SK-N-SH treated with all-trans-retinoic acid at 6 μM for 48 hours (cell line): ENCODE measurements around the gene MTF1.

Experiments used
- ATAC-seq: fragments of 200-7000 bp; cut with Tn5 transposase; 3 replicates; pipeline ENCODE4 v1.9.1; 2020; ENCODE audit warnings: mild to moderate bottlenecking, moderate library complexity
- ARNTL ChIP-seq: fragments of 450-650 bp; formaldehyde crosslinking; IDR thresholded peaks from 2 replicates; pipeline ENCODE4 v1.5.0; 2020; ENCODE audit warnings: low read depth, mild to moderate bottlenecking, moderate library complexity, borderline replicate concordance
- BACH2 ChIP-seq: fragments of 250-450 bp; sonication (Bioruptor Pico); IDR thresholded peaks from 2 replicates; pipeline ENCODE4 v1.9.0; 2021; ENCODE audit warnings: mild to moderate bottlenecking, borderline replicate concordance
- CREB5 ChIP-seq: fragments of 250-450 bp; sonication (Bioruptor Pico); IDR thresholded peaks from 2 replicates; pipeline ENCODE4 v1.5.1; 2020; ENCODE audit warnings: low read depth, mild to moderate bottlenecking, moderate library complexity
- CSDC2 ChIP-seq: fragments of 250-450 bp; sonication (Bioruptor Pico); IDR thresholded peaks from 2 replicates; pipeline ENCODE4 v1.5.0; 2020; ENCODE audit warnings: mild to moderate bottlenecking, moderate library complexity
- CSRNP3 ChIP-seq: fragments of 250-450 bp; sonication (Bioruptor Pico); IDR thresholded peaks from 2 replicates; pipeline ENCODE4 v1.5.1; 2021; ENCODE audit warnings: mild to moderate bottlenecking, moderate library complexity
- ESRRG ChIP-seq: fragments of 250-450 bp; sonication (Bioruptor Pico); IDR thresholded peaks from 2 replicates; pipeline ENCODE4 v1.6.1; 2021; ENCODE audit warnings: mild to moderate bottlenecking
- ISL1 ChIP-seq: fragments of 250-450 bp; sonication (Bioruptor Pico); IDR thresholded peaks from 2 replicates; pipeline ENCODE4 v2.1.2; 2022; ENCODE audit warnings: mild to moderate bottlenecking, moderate library complexity
- OSR1 ChIP-seq: fragments of 250-450 bp; sonication (Bioruptor Pico); IDR thresholded peaks from 2 replicates; pipeline ENCODE4 v1.8.0; 2022; ENCODE audit warnings: moderate library complexity, mild to moderate bottlenecking, inconsistent platforms
- PPARA ChIP-seq: fragments of 250-450 bp; sonication (Bioruptor Pico); IDR thresholded peaks from 2 replicates; pipeline ENCODE4 v1.5.0; 2020; ENCODE audit warnings: mild to moderate bottlenecking, borderline replicate concordance
- RARB ChIP-seq: fragments of 250-450 bp; sonication (Bioruptor Pico); IDR thresholded peaks from 2 replicates; pipeline ENCODE4 v1.8.0; 2021; ENCODE audit warnings: mild to moderate bottlenecking, moderate library complexity
- SNAI2 ChIP-seq: fragments of 250-450 bp; sonication (Bioruptor Pico); IDR thresholded peaks from 2 replicates; pipeline ENCODE4 v1.5.0; 2020; ENCODE audit warnings: mild to moderate bottlenecking, moderate library complexity
- TCF4 ChIP-seq: fragments of 250-450 bp; sonication (Bioruptor Pico); IDR thresholded peaks from 2 replicates; pipeline ENCODE4 v1.8.0; 2021; ENCODE audit warnings: mild to moderate bottlenecking, moderate library complexity, borderline replicate concordance
- ZC3H10 ChIP-seq: fragments of 250-450 bp; sonication (Bioruptor Pico); IDR thresholded peaks from 2 replicates; pipeline ENCODE4 v1.5.1; 2021; ENCODE audit warnings: mild to moderate bottlenecking, moderate library complexity
- ZFP3 ChIP-seq: fragments of 250-450 bp; sonication (Bioruptor Pico); IDR thresholded peaks from 2 replicates; pipeline ENCODE4 v1.5.0; 2020; ENCODE audit warnings: mild to moderate bottlenecking, moderate library complexity
- ZFP30 ChIP-seq: fragments of 450-650 bp; formaldehyde crosslinking; IDR thresholded peaks from 2 replicates; pipeline ENCODE4 v1.5.0; 2022; ENCODE audit warnings: mild to moderate bottlenecking, moderate library complexity
- ZNF70 ChIP-seq: fragments of 450-650 bp; formaldehyde crosslinking; IDR thresholded peaks from 2 replicates; pipeline ENCODE4 v1.5.0; 2020; ENCODE audit warnings: mild to moderate bottlenecking, moderate library complexity
- TF ChIP-seq, protein P1 (sequence below): fragments of 250-450 bp; sonication (Bioruptor Pico); IDR thresholded peaks from 2 replicates; pipeline ENCODE4 v1.8.0; 2021; ENCODE audit warnings: low read depth, mild to moderate bottlenecking, moderate library complexity, borderline replicate concordance
- TF ChIP-seq, protein P2 (sequence below): fragments of 250-450 bp; sonication (Bioruptor Pico); IDR thresholded peaks from 2 replicates; pipeline ENCODE4 v1.8.0; 2020; ENCODE audit warnings: mild to moderate bottlenecking, moderate library complexity, borderline replicate concordance

Gene MTF1

GRCh38 chr1:37794372-37795339 is 64.7 kb downstream of the MTF1 start:
- TF ChIP-seq CREB5 (CRISPR knock-in tag) (no peak), ESRRG (CRISPR knock-in tag) (no peak), ARNTL (CRISPR knock-in tag) (no peak), ISL1 (CRISPR knock-in tag) (no peak), ZC3H10 (CRISPR knock-in tag) (no peak), ZFP30 (CRISPR knock-in tag) (no peak), OSR1 (no peak), ZFP3 (CRISPR knock-in tag) (no peak), BACH2 (no peak), ZNF70 (CRISPR knock-in tag) (no peak), CSRNP3 (CRISPR knock-in tag) (no peak)
- TF ChIP-seq, protein P1, sequence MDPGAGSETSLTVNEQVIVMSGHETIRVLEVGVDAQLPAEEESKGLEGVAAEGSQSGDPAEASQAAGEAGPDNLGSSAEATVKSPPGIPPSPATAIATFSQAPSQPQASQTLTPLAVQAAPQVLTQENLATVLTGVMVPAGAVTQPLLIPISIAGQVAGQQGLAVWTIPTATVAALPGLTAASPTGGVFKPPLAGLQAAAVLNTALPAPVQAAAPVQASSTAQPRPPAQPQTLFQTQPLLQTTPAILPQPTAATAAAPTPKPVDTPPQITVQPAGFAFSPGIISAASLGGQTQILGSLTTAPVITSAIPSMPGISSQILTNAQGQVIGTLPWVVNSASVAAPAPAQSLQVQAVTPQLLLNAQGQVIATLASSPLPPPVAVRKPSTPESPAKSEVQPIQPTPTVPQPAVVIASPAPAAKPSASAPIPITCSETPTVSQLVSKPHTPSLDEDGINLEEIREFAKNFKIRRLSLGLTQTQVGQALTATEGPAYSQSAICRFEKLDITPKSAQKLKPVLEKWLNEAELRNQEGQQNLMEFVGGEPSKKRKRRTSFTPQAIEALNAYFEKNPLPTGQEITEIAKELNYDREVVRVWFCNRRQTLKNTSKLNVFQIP: no peak
- ATAC-seq: peak; percentile 7

GRCh38 chr1:37793773-37794371 is 65.5 kb downstream of the MTF1 start, which contains the start of gene MANEAL:
TSS of gene MANEAL (plus strand) at chr1:37793847. CDS start at chr1:37794183, 336 bp downstream.
- ATAC-seq: peak; percentile 83

DNA sequence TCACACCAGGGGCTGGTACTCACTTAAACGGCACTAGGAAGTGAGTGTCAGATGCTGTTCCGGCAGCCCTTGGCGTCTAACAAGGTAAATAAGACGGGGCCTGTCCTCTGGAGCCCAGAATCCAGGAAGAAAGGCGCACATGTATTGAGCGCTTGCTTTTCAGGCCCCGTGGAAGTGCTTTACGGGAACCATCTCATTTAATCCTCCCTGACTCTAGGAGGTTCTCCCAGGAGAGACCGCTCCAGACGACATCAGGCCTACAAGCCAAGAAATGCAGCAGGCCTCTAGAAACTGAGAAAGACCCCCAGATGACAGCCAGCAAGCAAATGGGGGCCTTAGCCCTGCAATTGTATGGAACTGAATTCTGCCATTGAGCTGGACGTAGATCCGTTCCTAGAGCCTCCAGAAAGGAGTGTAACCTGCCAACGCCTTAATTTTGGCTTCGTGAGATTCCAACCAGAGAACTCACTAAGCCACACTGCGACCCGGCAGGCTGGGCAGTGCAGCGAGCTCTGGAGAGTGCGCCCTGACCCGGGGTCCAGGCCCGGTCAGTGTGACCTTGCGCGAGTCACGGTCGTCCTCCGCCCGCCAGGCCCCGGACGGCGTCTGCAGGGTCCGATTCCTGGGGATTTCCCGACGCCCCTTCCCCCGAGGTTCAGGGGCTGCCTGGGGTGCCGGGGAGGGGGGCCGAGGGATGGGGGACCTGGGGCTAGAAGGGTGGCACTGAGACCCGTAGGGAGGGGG is 66.3 kb downstream of the MTF1 start:
- TF ChIP-seq ZFP3 (CRISPR knock-in tag) (no peak), CSDC2 (CRISPR knock-in tag) (no peak), ZNF70 (CRISPR knock-in tag) (no peak)
- TF ChIP-seq, protein P2, sequence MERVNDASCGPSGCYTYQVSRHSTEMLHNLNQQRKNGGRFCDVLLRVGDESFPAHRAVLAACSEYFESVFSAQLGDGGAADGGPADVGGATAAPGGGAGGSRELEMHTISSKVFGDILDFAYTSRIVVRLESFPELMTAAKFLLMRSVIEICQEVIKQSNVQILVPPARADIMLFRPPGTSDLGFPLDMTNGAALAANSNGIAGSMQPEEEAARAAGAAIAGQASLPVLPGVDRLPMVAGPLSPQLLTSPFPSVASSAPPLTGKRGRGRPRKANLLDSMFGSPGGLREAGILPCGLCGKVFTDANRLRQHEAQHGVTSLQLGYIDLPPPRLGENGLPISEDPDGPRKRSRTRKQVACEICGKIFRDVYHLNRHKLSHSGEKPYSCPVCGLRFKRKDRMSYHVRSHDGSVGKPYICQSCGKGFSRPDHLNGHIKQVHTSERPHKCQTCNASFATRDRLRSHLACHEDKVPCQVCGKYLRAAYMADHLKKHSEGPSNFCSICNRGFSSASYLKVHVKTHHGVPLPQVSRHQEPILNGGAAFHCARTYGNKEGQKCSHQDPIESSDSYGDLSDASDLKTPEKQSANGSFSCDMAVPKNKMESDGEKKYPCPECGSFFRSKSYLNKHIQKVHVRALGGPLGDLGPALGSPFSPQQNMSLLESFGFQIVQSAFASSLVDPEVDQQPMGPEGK: no peak
- no peak for ATAC-seq

More at GRCh38 chr1:37793773-37794371, 65.5 kb downstream of the MTF1 start, which contains the start of gene MANEAL:
- TF ChIP-seq CREB5 (CRISPR knock-in tag) (no peak), ZFP3 (CRISPR knock-in tag) (no peak), RARB (no peak)

GRCh38 chr1:37782491-37782890 is 76.9 kb downstream of the MTF1 start:
- no peak for ATAC-seq
- TF ChIP-seq ARNTL (CRISPR knock-in tag) (no peak), OSR1 (no peak), BACH2 (no peak)

DNA sequence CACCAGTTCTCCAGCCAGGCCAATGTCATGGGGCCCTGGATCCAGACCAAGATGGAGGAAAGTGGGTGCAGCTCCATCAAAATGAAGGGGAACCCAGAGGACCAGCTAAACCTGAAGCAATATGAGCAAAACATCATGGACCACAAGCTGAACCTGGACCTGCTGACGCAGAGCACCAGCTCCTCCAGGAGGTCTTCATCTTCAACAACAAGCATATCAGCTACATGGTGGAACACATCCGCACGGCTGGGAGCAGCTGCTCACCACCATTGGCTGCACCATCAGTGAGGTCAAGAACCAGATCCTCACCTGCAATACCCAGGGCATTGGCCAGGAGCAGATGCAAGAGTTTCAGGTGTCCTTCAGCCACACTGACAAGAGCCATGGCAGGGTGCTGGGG is 80.7 kb downstream of the MTF1 start:
- no peak for ATAC-seq
- TF ChIP-seq CREB5 (CRISPR knock-in tag) (no peak), ZFP3 (CRISPR knock-in tag) (no peak), SNAI2 (CRISPR knock-in tag) (no peak), OSR1 (no peak), BACH2 (no peak), ZNF70 (CRISPR knock-in tag) (no peak), ARNTL (CRISPR knock-in tag) (no peak), ZC3H10 (CRISPR knock-in tag) (no peak), ISL1 (CRISPR knock-in tag) (no peak), PPARA (CRISPR knock-in tag) (no peak), TCF4 (CRISPR knock-in tag) (no peak), CSDC2 (CRISPR knock-in tag) (no peak)
- TF ChIP-seq, protein P2: no peak
